DND-41 (cell line): ENCODE data around the gene GPR39.

ENCODE experiments used
- ATAC-seq: fragments of 200-7000 bp; cut with Tn5 transposase; 3 replicates; pipeline ENCODE4 v1.9.1; 2021; ENCODE audit warnings: low read depth; ENCODE audit not compliant: insufficient read depth
- DNase-seq: peaks from one replicate; pipeline ENCODE4 v3.0.0-alpha.2; 2020
- H2AFZ ChIP-seq: 2 replicates; pipeline ENCODE4 v1.6.0; 2012; ENCODE audit warnings: low read depth, low read length
- H3K27ac ChIP-seq: 2 replicates; pipeline ENCODE4 v1.5.1; 2012; ENCODE audit warnings: low read length, inconsistent platforms
- H3K27me3 ChIP-seq: fragments of 200-600 bp; sonication (generic); 2 replicates; pipeline ENCODE4 v1.6.0; 2012; ENCODE audit warnings: low read length, mild to moderate bottlenecking, inconsistent platforms; ENCODE audit not compliant: insufficient read depth, poor library complexity
- H3K36me3 ChIP-seq: 2 replicates; pipeline ENCODE4 v1.5.1; 2012; ENCODE audit warnings: low read length, inconsistent platforms; ENCODE audit not compliant: insufficient read depth
- H3K4me1 ChIP-seq: 2 replicates; pipeline ENCODE4 v1.5.1; 2012; ENCODE audit warnings: mild to moderate bottlenecking, low read length; ENCODE audit not compliant: insufficient read depth
- H3K4me2 ChIP-seq: 2 replicates; pipeline ENCODE4 v1.6.0; 2012; ENCODE audit warnings: mild to moderate bottlenecking, moderate library complexity, low read length, inconsistent platforms; ENCODE audit not compliant: insufficient read depth
- H3K4me3 ChIP-seq, 2 experiments: fragments of 200-600 bp in 1 of 2; shearing (Covaris generic) in 1 of 2; 2 replicates each; pipeline ENCODE4 v1.5.1; 2012 to 2016; ENCODE audit warnings: inconsistent platforms in 2 of 2, low read length in 2 of 2, mild to moderate bottlenecking in 2 of 2, low read depth in 1 of 2, moderate library complexity in 1 of 2
- H3K79me2 ChIP-seq: 2 replicates; pipeline ENCODE4 v1.6.0; 2012; ENCODE audit warnings: low read length, inconsistent platforms; ENCODE audit not compliant: insufficient read depth
- H3K9ac ChIP-seq: 2 replicates; pipeline ENCODE4 v1.6.0; 2012; ENCODE audit warnings: low read depth, mild to moderate bottlenecking, inconsistent platforms, low read length, moderate library complexity
- H3K9me3 ChIP-seq: 2 replicates; pipeline ENCODE4 v1.5.1; 2012; ENCODE audit warnings: low read length, moderate library complexity, mild to moderate bottlenecking, inconsistent platforms; ENCODE audit not compliant: insufficient read depth, severe bottlenecking
- H4K20me1 ChIP-seq: 2 replicates; pipeline ENCODE4 v1.6.0; 2012; ENCODE audit warnings: low read length; ENCODE audit not compliant: insufficient read depth
- EZH2 ChIP-seq: IDR thresholded peaks from 3 replicates; pipeline ENCODE4 v1.6.1; 2012; ENCODE audit warnings: borderline replicate concordance, low read depth, mild to moderate bottlenecking, moderate library complexity, low read length, inconsistent platforms; ENCODE audit not compliant: severe bottlenecking
- TF ChIP-seq, protein P1 (sequence below): IDR thresholded peaks from 2 replicates; pipeline ENCODE4 v1.5.1; 2012; ENCODE audit warnings: borderline replicate concordance, low read length, moderate library complexity, mild to moderate bottlenecking; ENCODE audit not compliant: poor library complexity, severe bottlenecking; ENCODE audit errors: extremely low read depth

Gene GPR39

DNA sequence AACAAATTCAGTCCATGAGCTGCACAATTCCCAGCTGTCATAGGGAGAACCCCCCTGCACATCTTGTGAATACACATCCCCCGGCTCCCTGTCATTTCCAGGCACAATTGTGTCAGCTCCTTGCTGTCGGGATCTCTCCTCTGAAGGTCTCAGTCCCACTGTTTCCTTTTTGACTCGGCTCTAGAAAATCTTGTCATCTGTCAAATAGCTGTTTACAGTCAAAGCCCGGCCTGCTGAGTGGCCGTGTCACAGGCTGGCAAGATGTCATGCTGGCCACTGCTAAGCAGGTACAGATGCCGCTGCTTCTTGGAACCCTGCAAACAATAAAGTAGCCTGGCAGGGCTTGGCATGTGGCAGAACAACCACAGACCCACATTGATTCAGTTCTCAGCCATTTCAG is 191.7 kb downstream of the GPR39 start:
- Histone ChIP-seq H3K36me3 (no peaks in the 10 kb centered on the region), H3K9me3 (no peaks in the 10 kb centered on the region), H3K4me2 (no peak overlapping the region), H3K4me3 (no peak overlapping the region), H3K79me2 (no peaks in the 10 kb centered on the region), H2AFZ (no peak overlapping the region), H4K20me1 (no peaks in the 10 kb centered on the region), H3K4me1 (no peaks in the 10 kb centered on the region), H3K27me3 (no peaks in the 10 kb centered on the region), H3K9ac (no peak overlapping the region), H3K27ac (no peak overlapping the region)
- TF ChIP-seq, protein P1, sequence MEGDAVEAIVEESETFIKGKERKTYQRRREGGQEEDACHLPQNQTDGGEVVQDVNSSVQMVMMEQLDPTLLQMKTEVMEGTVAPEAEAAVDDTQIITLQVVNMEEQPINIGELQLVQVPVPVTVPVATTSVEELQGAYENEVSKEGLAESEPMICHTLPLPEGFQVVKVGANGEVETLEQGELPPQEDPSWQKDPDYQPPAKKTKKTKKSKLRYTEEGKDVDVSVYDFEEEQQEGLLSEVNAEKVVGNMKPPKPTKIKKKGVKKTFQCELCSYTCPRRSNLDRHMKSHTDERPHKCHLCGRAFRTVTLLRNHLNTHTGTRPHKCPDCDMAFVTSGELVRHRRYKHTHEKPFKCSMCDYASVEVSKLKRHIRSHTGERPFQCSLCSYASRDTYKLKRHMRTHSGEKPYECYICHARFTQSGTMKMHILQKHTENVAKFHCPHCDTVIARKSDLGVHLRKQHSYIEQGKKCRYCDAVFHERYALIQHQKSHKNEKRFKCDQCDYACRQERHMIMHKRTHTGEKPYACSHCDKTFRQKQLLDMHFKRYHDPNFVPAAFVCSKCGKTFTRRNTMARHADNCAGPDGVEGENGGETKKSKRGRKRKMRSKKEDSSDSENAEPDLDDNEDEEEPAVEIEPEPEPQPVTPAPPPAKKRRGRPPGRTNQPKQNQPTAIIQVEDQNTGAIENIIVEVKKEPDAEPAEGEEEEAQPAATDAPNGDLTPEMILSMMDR: no peak
- TF ChIP-seq EZH2: no peak
- DNase-seq (no peak), ATAC-seq (no peak)

DNA sequence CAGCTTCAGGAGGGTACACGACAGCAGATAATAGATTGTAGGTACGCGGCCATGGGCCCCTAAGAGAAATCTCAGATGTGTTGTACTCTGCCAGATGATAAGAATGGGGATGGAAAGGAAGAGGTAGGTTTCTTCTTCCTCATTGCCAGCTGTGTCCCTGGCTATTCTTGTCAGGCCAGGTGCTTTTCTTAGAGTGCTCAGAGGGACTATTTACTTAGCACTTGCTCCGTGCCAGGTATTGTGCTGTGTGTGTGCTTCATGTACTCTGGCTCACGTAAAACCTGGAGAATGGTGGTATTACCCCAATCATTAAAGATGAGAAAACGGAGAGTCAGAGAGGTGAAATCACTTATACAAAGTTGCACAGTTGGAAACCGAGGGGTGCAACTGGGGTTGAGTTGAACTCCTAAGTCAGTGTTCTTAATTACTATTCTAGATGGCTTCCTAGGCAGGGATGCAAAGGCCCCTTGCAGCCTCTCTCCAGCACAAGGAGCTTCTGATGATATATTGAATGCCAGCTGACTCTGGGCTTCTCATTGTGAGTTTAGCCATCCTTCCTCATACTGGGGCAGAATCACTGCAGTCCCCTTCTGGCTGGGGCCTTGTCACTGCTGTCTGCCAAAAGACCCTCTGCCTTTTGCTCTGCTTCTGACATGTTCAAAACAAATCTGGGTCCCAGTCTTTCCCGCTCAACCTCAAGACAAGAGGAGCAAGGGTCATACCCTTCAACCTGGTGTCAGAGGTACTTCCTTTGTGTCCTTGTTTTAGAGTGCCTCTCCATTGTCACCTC is 192.7 kb downstream of the GPR39 start:
- no peak for DNase-seq
- no peaks in the 10 kb centered on the region for H3K79me2 ChIP-seq
- ATAC-seq: no peak
- H3K4me3 ChIP-seq: no peak overlapping the region
- no peak overlapping the region for H3K4me2 ChIP-seq
- no peak overlapping the region for H3K9ac ChIP-seq
- TF ChIP-seq EZH2: no peak
- TF ChIP-seq, protein P1: no peak
- H2AFZ ChIP-seq: no peak overlapping the region
- H3K9me3 ChIP-seq: no peaks in the 10 kb centered on the region
- H3K36me3 ChIP-seq: no peaks in the 10 kb centered on the region
- H3K4me1 ChIP-seq: no peaks in the 10 kb centered on the region
- H3K27me3 ChIP-seq: no peaks in the 10 kb centered on the region
- H3K27ac ChIP-seq: no peak overlapping the region
- H4K20me1 ChIP-seq: no peaks in the 10 kb centered on the region

DNA sequence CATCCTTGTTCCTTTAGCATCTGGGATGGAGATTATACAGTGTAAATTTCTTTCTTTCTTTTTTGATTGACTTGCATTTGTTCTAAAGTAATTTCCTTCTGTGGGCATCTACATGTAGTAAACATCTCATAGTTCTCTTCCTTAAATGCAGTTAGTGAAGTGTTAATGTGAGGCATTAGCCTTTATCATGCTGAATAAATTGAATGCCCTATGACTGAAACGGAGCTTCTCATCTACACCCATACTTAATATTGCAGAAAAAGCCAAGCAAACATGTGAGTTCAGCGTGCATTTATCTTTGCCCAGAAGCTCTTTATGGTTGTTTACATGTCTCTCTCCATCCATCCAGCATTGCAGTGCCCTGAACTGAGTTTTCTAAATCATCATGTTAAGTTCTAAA is 195.1 kb downstream of the GPR39 start:
- ATAC-seq: no peak
- H3K27me3 ChIP-seq: no peaks in the 10 kb centered on the region

More for the DNA sequence above, 195.1 kb downstream of the GPR39 start:
- Histone ChIP-seq H3K4me2 (no peak overlapping the region), H3K4me3 (no peak overlapping the region), H3K79me2 (no peaks in the 10 kb centered on the region), H2AFZ (no peak overlapping the region), H3K27ac (no peak overlapping the region), H4K20me1 (no peaks in the 10 kb centered on the region), H3K4me1 (no peaks in the 10 kb centered on the region), H3K9ac (no peak overlapping the region), H3K9me3 (no peaks in the 10 kb centered on the region), H3K36me3 (no peaks in the 10 kb centered on the region)
- TF ChIP-seq, protein P1: no peak
- no peak for TF ChIP-seq EZH2
- DNase-seq: no peak
